Measurements from ENCODE around the gene DAZAP1.
A peak's percentile ranks its signal among the peaks of the same experiment; 100 is the strongest.

The DAZAP1 gene

DNA sequence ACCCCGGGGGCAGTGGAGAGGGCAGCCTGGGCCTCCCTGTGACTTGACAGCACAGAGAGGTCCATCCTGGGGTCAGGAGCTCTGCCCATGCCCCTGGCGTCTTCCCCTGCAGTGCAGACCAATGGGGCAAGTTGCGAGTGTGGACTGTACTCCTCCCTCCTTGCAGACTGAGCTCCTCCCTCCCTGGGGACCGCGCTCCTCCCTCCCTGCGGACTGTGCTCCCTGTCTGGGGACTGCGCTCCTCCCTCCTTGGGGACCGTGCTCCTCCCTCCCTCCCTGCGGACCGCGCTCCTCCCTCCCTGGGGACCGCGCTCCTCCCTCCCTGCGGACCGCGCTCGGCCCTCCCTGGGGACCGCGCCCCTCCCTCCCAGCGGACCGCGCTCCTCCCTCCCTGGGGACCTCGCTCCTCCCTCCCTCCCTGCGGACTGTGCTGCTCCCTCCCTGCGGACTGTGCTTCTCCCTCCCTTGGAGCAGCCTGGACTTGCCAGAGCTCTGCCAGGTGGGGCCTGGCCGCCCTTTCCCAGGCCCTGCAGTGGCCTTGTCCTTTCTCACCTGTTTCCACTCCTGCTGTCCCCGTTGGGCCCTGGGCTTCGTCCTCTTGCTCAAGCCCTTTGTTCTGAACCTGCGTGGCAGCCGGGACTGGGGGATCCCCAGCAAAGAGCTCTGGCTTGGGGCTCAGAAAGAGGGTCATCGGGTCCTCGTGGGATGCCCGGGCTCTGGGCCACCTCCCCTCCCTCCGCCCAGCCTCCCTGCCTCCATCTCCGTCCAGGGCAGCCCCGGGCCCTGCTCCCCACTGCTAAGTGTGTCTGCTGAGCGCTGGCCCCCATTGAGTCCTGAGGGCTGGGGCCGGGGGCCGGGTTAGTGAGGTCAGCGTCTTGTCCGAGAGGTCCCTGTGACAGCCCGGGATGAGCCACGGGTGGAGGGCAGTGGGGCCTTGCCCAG is 12.9 kb upstream of the DAZAP1 start:
- peak; percentile 70 for DNase-seq

DNA sequence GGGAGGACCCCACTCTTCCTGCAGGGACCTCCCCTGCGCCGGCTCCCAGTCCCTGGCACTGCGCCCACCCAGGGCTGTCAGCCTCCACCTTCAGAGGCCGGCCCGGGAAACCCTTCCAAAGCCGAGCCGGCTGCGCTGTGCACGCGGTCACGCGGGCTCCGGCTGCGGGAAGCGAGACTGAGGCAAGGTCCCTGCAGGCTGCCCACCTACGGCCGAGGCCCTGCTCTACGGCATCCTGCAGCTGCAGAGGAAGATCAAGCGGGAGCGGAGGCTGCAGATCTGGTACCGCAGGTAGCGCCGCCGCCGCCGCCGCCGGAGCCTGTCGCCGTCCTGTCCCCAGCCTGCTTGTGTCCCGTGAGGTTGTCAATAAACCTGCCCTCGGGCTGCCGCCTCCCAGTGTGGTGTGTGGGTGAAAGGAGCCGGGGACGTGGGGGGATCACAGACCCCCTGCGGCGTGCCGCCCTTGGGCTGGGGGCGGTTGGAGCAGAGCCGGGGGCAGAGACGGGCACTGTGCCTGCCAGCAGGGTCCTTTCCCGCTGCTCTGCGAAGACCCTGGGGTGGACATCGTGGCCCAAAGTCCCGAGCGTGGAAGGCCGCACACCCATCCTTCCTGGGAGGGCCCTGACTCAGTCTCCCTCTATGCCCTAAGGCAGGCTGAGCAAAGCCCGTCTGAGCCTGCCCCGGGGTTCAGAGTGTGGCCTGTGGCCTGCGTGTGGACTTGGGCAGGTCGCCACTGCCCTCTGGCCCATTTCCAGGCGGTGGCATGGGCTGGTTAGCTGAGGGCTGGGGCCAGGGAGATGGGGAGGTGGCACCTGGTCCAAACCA is 12.0 kb upstream of the DAZAP1 start:
- no peak for DNase-seq

DNA sequence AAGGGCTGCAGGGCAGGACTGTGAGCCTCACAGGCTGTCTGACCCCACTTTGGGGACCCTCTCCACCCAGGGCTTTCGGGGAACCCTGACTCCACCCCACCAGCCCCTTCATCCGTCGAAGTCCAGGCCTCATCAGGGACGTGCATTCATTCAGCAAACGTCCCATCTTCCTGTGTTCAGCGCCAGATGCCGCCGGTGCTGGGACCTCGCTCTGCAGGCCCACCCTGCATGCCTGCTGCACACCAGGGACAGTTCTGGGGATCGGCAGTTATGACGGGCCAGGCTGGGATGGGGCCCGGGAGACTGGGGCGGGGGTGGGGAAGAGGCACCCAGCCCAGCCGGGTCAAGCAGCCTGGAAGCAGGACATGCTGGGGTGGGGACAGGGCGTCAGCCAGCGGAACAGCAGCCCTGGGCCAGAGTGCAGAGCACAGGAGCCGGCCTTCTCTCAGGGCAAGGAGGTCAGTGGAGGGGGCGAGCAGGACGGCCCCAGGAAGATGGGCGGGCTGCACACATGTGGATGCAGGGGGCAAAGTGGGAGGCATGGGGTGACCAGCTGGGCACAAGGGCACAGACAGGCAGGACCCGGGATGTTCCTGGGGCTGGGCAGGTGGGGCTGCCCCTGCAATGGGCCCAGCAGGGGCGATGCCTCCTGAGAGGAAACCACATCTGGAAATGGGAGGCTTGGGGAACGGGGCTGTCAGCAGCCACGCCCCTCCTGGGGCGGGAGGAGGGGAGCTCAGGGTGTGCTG is 11.2 kb upstream of the DAZAP1 start:
- DNase-seq = no peak

DNA sequence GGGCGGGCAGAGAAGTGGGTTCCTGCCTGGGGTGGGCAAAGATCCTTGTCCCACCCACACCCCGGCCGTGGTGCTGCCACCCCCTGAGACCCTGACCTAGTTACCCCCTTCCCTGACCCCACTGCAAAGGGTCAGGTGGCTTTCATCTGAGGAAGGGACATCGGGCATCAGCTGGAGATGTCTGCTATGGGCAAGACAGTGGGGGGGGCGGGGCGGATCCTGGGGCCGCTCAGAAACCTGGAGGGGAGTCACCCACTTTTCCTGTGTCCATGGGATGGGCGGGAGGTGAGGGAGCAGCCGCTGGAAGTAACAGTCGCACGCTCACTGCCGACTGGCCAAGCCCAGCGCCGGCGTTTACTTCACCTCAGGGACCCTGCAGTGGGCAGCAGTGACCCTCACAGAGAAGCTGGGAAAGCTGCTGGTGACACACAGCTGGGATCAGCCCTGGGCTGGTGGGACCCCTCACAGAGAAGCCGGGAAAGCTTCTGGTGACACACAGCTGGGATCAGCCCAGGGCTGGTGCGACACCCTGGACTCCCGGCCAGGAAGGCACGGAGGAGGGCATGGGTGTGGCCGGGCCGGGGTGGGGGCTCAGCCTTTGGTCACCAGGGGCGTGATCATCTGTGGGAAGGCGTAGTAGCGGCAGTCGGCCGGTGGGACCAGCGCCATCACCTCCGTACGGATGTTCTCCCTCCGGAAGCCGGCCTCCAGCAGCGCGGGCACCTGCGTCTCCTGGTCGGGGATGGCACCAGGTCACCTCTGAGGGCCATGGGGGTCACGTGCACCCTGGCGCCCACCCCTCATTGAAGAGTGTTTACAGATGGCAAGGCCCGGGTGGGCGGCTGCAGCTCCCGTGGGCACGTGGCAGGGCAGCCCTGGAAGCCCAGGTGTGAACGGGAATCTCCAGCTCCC is 10.4 kb upstream of the DAZAP1 start:
- DNase-seq = no peak

DNA sequence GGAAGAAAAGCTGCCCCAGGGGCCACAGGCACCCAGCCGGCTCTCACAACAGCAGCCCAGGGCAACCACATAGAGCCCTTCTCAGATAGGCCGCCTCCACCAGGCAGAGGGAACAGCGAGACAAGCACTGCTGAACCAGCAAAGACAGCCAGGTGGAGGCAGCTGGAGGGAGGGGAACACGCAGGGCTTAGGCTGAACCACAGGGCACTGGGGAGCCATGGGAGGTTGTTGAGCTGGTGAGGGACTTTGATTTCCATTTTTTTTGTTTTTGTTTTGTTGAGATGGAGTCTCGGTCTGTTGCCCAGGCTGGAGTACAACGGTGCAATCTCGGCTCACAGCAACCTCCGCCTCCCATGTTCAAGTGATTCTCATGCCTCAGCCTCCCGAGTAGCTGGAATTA is 9.5 kb upstream of the DAZAP1 start:
- DNase-seq = no peak

DNA sequence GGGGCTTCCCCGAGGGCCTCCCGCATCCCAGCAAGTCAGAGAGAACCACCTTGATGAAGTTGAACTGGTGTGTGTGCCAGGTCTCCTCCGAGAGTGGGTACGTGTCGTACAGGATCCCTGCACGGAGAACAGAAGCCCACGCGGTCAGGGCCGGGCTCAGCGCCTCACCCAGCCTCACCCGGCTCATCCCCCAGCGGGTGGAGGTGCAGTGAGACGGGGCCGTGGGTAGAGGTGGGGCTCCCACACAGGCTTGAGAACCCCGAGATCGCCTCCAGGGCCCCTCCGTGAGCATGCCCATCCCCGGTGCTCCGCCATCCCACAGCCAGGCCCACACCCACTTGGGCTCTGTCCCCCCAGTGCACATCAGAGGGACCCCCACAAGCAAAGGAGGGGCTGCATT is 8.3 kb upstream of the DAZAP1 start:
- no peak for DNase-seq

DNA sequence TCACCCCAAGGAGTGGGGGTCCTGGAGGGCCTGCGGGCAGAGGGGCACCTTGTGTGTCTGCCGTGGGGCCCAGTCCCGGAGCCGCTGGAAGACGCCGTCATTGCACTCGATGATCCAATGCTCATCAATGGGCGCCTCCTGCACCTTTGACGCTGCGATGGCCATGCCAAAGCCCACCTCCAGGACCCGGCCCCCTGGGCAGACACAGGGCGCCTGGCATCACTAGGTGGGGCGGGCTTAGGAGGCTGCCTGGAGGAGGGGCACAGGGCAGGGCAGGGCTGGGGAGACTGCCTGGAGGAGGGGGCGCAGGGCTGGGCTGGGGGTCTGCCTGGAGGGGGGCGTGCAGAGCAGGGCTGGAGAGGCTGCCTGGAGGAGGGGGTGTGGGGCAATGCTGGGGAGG is 7.6 kb upstream of the DAZAP1 start:
- no peak for DNase-seq

DNA sequence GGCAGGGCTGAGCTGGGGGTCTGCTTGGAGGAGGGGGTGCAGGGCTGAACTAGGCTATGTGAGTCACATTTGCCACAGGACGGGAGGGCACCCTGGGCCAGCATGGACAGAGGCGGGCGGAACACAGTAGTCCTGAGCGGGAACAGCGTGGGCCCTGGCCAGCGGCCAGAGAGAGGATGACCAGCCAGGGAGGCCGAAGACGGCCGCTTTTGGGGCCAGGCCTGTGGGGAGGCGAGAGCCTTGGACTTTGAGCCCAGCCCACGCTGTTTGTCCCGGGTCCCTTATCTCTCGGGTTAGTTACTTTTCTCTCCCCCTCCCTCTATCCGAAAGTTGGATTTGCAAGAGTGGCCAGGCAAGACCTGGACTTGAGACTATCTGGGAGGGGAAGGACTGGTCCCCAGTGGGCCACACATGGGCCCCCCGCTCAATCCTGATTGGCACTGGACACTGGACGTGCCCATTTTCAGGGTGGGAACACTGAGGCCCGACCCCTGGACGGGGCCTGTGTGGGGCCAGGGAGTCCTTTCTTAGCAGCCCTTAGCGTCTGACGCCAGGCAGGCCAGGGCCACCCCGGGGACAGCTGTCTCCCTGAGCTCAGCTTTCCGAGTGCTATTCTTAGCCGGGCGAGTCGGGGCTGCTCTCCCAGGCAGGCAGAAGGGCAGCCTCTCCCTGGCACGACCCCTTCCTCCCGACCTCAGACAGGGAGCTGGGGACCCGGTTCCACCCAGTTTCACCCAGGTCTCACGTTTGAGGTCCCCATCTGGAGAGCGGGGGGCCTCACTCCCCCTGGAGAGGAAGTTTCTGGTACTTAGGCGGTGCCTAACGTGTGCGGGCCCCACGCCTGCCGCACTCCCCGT is 6.9 kb upstream of the DAZAP1 start:
- no peak for DNase-seq

DNA sequence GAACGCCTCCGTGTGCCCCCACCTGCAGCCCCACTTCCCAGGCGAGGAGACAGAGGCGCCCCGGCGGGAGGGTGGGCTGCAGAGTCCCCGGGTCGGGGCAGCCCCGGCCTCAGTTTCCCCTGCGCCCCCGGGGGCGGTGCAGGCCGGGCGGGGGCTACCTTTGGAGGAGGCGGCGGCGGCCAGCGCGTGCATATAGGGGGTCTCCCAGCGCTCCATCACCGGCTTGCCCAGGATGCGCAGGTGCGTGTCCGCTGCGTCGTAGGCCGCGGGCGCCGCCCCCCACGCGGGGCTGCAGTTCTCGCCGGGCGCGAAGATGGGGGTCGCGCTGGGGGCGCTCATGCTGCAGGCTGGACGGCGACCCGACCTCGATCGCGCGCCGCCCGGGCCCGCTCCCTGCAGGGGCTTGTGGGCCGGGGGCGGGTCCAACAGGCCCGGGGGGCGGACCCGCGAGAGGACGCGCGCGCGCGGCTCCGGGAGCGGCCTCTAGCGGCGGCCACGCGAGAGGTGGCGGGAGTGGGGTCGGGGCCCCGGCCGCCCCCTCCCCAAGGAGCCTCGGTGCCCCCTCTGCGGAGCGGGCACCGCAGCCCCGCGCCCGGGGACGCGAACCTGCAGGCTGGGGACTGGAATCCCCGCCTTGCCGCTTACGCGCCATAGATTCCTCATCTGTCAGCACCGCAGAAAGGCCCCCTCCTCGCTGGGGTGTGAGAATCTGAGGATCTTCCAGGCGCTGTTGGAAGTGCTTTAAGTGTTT is 6.1 kb upstream of the DAZAP1 start, which contains the start of gene GAMT:
Gene GAMT, minus strand, starts transcription at position 405 of the 751 bp plus-strand sequence. Its CDS starts 66 bp downstream, at position 339.
- no peak for DNase-seq

DNA sequence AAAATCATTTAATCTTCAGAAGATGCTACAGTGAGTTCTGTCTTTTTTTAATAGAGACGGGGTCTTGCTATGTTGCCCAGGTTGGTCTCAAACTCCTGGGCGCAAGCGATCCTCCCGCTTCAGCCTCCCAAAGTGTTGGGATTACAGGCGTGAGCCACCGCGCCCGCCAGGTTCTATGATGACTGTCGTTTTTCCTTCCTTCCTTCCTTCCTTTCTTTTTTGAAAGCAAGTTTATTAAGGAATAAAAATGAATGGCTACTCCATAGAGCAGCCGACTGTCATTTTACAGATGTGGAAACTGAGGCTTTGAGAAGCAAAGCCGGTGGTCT is 5.5 kb upstream of the DAZAP1 start:
- no peak for DNase-seq

DNA sequence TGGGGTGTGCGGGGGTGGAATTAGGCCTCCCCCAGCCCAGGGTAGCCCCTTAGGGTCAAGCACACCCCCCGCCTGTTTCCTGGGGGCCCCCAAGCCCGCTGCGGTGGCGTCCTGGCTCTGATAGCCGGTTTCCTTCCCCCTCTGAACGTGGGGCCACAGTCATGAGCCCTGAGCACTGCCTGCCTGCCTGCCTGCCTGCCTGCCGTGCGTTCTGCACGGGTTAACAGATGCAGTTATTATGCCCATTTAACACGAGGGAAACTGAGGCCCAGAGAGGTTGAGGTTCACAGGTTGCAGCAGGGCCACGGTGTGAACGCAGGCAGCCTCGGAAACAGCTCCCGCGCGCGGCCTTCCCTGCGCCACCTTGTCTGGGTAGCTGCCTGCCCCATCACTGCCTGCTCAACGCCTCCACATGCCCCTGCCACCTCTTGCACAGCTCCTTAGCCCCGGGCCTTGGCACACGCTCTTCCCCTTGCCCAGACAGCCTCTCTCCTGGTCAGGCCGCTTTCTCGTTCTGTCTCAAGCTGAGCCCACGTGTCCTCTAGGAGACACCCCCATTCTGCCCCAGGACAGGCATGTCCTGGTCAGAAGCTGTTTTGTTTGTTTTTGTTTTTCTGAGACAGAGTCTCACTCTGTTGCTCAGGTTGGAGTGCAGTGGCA is 4.8 kb upstream of the DAZAP1 start:
- no peak for DNase-seq

DNA sequence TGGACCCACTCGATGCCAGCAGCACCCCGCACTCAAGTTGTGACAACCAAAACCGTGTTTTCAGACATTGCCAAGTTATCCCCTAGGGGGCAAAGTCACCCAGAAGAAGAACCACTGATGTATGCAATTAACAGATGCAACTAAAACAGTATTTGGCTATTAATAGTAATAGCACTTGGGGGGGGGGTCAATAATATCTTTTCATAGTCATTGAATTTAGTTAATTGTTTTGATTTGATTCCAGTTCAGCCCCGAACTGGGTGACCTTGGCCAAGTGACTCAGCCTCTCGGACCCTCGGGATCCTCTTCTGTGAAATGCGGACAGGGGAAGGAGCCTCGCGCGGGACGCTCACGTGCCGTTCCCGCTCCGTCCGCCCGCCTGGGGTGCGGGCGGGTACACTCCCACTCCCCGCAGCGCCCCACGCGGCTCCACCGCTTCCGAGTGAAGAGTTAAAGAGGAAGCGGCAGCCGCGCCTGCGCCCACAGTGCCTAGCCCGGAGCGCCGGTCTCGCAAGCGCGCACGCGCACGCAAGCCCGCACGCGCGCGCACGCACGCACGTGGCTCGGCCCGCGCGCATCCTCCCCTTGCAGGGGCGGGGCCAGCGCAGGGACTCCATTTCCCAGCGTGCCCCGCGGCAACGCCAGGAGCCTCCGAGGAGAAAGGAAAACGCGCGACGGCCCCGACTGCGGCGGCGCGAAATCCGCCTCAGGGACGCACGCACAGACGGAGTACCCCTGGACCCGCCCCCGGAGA is 435 bp upstream of the DAZAP1 start:
- DNase-seq = peak; percentile 85

DNA sequence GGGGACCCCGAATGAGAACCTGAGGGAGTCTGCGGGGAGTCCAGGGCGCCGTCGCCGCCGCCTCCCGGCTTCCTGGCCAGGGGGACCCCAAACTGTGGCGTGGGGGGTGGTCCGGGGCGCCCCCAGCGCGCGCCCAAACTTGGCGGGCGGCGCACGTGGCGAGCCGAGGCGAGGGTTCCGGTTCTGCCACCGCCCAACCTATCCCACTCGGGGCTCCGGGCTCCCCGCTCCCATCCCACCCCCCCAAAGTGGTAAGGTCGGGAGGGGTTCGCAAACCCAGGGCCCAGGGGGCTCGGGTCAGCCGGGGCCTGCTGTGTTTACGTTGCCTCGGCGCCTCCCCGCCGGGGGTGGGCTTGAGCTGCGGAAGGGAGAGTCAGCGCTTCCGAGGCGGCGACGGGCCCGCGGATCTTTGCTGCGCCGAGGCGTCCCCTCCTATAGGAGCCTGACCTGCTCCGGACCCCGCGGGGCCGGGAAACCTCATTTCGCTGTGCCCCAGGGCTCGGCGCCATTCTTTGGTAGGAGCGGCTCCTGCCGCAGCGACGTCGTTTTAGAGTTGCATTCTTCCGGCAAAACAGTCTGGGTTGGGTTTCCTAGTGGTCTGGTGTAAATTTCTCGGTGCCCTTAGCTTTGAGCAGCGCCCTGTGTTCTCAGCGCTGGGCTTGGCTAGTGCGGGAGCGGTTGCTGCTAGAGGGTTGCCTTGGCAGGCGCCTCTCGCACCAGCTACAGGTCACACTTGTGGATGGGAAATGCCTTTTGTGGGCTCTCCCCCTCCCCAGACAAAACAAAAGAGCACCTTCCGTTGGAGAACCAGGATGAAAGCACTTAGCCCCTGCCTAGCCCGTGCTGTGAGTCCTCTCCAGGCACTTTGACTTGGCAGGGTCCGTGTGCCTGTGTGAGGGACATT is 1.2 kb downstream of the DAZAP1 start:
- no peak for DNase-seq

DNA sequence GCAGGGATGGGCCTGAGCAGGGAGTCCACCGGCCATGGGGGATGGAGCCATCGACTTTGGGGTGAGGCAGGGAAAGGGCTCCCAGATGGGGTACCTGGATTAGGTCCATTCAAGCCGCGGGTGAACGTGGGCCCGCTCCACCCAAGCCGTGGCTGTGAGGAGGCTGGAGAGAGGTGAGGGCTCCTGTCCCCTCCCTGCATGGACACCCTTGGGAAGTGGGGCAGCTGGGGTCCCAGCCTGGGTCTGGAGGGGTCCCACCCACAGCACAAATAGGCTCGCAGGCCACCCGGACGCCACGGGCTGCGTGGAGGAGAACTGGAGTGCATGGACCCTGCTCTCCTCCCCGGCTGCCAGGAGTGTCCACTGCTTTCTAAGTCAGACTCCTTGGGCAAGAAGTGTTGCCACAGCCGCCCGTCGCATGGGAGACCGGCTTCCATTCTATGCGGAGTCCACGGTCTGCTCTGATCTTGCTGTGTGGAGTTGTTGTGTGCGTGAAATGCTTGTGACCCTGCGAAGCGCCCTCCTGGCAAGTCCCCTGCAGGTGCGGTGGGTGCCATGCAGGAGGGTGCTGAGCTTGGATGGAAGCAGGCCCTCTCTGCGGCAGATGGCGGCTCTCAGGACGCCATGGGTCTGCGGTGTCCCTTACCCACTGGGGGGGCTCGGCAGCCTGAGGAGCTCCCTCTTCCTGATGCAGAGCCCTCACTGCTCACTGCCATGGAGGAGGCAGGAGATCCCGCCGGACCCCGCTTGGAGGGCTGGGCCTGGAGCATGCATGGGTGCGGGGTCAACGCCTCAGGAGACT is 2.0 kb downstream of the DAZAP1 start:
- DNase-seq = no peak

DNA sequence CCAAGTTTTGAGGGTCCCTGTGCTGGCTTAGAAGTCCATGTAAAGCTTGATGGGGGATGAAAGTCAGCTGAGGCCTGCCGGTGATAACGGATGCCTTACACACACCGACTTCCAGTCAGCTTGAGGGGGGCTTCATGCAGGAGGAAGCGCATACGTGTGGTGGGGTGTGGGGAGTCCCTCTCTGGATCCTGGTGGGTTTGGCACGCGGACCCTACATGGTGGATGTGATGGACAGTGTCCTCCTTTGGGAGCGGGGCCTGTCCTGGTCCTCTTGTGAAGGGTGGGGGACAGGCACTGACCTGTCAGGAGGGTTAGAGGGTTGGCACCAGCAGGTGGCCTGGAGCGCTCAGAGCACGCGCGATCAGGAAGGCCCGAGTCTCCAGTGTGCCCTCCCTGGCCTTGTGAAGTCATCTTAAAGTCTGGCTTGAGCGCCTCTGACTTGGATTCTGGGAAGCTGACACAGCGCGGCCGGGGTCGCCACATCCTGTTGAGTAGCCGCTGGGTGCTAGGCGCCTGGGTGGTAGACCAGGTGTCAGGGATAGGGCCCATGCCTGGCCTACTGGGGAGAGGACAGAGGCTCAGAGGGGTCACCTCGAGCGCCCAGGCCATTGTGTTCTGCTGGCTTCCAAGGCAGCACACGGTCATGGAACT is 2.9 kb downstream of the DAZAP1 start:
- DNase-seq = no peak

DNA sequence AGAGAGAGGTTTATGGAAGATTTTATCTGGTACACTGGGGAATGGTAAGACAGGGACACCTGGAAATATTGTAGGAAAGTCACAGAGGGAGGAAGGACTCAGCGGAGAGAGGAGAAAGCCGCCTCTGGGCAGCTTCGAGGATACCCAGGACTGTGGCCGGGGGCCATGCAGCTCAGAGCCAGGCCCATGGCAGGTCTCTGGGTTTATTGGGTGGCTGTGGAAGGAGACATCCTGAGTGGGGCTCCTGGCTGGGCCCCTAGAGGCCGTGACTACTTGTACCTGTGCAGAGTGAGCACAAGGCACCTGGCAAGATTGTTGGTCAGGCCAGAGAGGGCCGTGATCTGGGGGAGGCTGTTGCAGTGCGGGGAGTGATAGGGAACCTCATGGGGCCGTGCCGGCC is 3.4 kb downstream of the DAZAP1 start:
- DNase-seq = no peak

All from NCI-H526 treated with DMSO at 0.1 percent for 48 hours (cell line).